Fibroblast of lung (primary cell): ENCODE measurements around the gene PTK7.

Experiments used
- CTCF ChIP-seq, 2 donors: IDR thresholded peaks in 1 of 2; conservative IDR thresholded peaks in 1 of 2; 1 replicate in 1 of 2; 2 replicates in 1 of 2; pipeline ENCODE4 v1.5.1; 2011 to 2012; ENCODE audit warnings: low read length in 2 of 2, control low read depth in 1 of 2, inconsistent platforms in 1 of 2, low read depth in 1 of 2, mild to moderate bottlenecking in 1 of 2
- EZH2 ChIP-seq: IDR thresholded peaks from 2 replicates; pipeline ENCODE4 v1.5.1; 2012; ENCODE audit warnings: low read length, control low read depth, mild to moderate bottlenecking; ENCODE audit errors: missing control alignments

- TF ChIP-seq CTCF (conservative IDR thresholded peaks at IDR 0.05 in 1 of 2, IDR thresholded peaks at IDR 0.05 in 1 of 2; ENCODE audit: low read depth in 1 of 2, low read length in 2 of 2) (no peak), EZH2 (no peak)
Measured at GRCh38 chr6:43127180-43127579, 51.1 kb downstream of the PTK7 start.
